Stimulated activated CD8-positive, alpha-beta memory T cell treated with anti-CD3 and anti-CD28 coated beads, Interleukin-2, amount 100 ng/mL, for 48 hours (primary cell): Measurements from ENCODE around the gene JAK3.

Source experiments
- DNase-seq, 2 donors: peaks; one replicate each; pipeline ENCODE4 v3.0.0-alpha.2; 2020; ENCODE audit warnings: low read depth in 2 of 2

JAK3 gene

DNA sequence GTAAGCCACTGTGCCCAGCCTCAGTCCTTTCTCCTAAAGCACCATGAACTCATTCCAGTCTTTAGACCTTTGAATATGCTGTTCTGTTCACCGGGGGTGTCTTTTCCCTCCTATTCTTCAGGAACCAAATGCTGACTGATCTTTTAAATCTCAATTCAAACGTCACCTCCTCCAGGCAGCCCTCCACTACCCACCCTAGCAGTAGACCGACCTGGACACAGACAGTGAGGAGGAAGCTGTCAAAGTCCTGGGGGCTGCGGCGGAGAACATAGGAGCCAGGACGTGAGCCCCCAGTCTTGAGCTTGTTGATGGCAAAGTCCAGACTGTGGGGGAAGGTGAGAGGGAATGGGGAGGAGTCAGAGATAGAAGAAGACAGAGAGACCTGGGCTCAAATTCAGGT lies 7.8 kb downstream of the JAK3 start:
- DNase-seq: no peak

DNA sequence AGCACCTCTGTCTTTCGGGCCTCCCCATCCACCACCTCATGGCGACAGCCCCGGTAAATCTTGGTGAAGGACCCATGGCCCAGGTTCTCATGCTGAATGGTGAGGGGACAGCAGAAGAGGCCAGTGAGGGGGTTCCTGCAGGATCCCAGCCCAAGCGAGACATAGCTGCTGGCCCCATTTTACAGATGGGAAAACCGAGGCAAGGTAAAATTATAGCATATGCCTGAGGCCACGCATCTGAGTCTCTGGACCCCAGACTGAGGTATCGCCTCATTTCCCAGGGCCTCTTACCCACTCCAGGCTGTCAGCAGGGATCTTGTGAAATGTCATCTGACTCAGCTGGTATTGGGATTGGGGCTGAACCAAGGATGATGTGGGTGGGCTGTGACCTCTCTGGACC lies 9.8 kb downstream of the JAK3 start:
- DNase-seq: no peak

DNA sequence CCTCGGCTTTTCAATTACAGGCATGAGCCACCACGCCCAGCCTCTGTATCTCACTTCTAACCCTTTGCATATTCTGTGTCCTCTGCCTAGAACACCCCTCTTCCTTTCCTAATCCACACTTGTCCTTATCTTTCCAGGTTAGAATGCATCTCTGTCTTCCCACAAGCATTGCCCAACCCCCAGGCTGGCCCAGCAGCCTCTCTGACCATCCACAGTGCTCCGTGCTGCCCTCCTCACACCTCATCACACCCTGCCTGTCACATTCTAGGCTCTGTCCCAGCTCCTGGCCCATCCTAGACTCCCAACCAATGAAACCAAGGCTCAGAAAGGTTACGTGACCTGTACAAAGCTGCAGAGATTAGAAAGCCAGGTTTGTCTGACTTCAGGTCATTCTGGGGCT lies 11.3 kb downstream of the JAK3 start:
- DNase-seq: no peak

DNA sequence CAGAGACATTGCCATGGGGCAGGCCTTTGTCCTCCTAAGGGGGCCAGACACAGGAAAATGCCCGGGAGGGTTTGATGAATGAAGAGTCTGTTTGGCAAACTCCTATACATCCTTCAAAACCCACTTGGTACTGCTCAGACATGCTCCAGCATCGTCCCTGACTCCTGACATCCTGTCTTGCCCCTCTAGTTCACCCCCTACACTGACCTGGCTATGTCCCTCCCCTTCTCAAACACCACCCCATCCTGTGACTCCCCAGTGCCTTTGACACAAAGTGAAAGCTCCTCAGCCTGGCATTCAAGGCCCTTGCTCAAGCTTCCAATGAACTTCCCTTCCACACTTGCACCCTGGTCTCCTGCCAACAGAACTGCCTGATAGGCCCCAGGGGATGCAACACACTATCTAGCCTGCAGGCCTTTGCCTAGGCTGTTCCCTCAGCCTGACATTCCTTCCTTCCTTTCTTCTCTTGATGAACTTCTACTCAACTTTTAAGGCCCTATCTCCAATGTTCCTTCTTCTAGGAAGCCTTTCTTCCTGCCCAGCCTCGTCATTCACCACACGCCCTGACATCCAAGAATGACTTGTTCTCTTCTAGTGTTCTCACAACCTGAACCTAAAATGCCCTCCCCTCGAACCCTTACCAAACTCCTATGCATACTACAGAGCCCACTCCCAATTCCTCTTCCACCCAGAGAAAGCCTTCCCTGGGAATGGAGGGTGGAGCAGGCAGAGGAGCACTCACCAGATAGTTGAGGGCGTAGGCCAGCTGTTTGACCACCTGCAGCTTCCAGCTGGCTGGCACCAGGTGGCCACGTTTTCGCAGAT lies 12.4 kb downstream of the JAK3 start:
- DNase-seq: no peak

DNA sequence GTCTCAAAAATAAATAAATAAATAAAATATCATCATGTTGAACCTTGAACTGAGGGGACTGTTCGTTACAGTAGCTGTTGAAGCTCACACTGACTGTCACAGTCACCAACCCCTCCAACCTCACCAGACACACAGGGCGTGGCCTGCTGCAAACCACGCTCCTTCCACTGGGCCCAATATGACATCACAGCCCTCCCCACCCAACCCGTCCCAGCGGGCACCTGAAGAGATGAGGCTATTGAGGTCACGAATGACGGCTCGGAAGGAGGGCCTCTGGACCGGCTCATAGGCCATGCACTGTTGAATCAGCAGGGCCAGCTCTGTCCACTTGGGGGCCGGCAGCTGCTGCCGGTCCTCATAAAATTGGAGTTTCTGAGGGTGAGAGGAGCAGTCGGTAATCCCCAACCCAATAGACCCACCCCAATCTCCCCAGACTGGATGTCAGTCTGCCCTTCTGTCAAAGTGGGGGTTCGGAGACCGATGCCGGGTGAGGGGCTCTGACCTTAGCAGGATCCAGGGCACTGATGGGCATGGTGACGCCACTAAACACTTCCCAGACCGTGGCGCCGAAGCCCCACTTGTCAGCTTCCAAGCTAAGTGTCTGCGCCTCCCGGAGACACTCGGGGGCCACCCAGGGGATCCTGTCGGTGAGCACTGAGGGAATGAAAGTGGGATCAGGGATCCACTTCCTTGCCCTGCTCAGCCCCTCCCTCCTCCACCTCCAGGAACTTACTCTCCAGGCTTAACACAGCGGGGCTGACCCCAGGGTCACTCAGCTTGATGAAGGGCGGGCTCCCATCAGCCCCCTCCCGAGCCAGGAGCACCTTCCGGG lies 13.2 kb downstream of the JAK3 start:
- DNase-seq: no peak

DNA sequence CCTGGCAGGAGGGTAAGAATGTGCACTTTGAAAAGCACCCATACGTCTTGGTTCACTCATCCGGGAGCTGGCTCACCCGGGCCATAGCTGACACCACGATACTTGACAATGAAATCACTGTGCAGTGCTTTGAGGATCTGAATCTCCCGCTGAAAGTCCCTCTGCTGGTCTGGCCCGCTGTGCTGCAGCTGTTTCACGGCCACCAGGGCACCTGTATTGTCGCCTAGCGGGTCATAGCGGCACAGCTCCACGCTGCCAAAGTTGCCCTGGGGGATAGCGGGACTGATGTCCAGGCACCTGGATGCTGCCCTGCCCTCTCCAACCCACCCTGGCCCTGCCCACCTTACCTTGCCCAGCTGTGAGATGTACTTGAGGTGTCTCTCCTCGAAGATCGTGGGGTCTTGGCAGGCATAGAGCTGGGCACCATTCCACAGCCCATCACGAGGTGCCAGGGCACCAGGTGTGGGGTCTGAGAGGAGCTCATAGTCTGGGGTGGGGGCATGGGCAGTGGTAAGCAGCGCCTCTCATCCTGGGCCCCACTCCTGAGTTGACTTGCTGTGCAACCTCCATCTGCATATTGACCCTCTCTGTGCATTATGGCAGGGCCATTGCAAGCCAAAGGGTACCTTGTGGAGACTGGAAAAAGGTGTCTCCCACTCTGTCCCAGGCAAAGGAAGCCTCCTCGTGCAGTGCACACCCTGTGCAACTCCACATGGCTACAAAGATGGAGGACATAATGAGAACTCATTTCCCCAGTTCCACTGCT lies 15.2 kb downstream of the JAK3 start:
- no peak for DNase-seq

DNA sequence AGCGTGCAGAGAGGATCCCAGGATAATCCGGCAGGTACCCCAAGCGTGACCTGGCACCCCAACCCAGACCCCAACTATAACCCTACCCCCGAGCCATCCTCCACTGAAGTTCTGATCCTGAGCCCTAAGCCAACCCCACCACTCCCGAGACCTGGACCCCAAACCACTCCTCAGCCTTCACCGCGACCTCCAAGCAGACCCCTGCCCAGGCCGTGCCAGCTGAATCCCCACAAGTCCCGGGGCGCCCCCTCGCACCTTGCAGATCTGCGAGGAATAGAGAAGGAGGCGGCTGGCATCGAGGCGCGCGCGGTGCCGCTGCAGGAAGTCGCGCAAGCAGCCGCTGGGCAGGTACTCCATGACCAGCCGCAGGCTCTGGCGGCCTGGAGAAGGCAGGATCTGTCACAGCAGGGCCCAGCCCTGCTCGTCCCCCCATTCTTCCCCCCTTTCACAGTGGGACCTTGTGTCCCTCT lies 16.3 kb downstream of the JAK3 start:
- DNase-seq: no peak

DNA sequence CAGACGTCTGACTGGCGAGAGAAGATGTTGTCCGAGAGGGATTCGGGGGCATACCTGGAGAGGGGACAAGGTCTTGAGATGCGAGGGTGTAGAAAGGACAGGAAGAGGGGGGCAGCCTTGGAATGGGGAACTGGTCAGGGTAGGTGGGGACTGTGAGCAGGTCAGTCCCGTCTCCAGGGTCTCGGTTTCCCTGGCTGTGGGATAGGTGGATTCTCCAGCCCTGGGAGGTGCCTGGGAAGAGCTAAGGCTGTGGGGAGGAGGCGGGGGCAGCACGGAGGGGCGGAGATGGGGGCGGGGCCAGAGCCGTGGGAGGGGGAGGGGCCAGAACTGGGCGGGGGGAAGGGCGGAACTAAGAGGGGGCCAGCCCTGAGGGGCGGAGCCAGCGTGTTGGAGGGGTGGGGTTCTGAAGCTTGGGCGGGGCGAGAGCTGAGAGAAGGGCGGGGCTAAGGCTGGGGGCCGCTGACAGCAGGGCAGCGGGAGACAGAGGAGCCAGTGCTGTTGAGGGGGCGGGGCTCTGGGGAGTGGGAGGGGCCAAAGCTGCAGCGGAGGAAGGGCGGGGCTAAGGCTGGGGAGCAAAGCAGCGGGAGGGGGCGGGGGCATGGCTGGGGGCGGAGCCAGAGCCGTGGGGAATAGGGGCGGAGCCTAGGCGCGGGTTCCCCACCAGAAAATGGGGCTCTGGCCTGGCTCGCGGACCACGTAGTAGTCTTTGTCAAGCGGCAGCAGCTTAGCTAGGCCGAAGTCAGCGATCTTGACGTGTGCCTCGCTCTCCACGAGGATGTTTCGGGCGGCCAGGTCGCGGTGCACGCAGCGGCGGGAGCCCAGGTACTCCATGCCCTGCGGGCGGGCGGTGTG lies 17.0 kb downstream of the JAK3 start:
- DNase-seq: peak; percentile 55 to 67

DNA sequence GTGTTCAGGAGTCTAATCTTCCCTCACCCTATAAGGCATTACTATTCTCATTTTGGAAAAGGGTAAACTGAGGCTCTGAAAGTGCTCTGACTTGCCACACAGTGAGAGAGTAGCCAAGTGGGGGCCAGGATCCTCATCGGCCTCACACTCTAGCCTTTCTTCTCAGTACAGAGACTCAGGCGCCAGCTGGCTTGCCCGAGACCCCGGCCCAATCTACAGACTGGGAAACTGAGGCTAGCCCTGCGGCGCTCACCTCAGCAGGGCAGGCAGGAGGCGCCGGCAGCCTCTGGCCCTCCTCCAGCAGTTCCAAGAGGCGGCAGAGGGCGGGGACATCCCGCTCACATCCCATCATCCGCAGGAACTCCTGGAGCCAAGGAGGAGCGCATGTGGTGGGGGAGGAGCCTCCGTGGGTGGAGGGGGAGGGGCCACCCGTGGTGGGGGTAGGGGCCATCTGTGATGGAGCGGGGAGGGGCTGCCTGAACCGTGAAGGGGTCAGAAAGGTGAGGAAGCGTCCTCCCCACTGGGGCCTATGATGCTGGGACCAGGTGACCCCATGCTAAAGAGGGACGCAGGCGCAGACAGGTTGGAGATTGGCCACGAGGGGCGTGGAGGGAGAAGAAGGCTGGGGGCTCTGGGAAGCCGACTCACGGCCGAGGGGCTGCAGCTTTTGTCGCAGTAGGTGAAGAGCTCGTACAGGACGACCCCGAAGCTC lies 17.8 kb downstream of the JAK3 start:
- no peak for DNase-seq

DNA sequence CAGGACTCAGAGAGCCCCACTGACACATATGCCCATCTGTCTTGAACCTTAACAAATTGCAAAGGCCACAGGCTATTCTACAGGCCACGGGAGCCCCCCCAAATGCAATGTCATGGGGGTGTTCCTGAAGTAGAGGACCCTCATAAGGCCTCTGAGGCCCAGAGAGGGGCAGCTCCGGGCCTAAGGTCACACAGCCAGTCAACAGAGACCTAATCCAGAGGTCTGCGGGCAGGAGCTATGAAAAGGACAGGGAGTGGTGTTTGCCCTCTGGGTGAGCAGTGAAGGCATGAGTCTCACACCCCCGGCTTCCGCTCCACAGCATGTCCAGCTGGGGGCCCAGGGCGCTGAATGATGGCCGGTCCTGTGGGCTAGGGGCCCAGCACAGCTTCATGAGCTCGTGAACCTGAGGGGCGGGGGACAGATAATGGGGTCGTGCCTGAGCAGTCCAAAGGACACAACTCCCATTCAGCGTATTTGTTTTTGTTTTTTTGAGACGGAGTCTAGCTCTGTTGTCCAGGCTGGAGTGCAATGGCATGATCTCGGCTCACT lies 21.2 kb downstream of the JAK3 start:
- DNase-seq: no peak

DNA sequence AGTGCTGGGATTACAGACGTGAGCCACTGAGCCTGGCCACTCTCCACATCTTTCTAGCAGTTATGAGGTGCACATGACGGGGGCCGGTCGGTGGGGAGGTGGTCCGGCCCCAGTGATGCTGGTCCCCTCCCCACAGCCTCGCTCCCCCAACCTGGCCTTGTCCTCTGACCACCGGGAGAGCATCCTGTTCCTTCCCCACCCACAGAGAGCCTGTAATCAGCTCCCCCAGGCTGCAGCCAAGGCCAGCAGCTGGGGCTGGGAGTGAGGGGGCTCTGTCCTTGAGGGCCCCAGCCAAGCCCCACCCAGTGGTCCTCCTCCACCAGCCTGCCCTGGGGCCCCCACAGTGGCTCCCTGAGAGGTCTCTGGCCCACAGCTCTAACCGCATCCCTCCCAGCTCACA lies 23.4 kb downstream of the JAK3 start:
- DNase-seq: no peak

DNA sequence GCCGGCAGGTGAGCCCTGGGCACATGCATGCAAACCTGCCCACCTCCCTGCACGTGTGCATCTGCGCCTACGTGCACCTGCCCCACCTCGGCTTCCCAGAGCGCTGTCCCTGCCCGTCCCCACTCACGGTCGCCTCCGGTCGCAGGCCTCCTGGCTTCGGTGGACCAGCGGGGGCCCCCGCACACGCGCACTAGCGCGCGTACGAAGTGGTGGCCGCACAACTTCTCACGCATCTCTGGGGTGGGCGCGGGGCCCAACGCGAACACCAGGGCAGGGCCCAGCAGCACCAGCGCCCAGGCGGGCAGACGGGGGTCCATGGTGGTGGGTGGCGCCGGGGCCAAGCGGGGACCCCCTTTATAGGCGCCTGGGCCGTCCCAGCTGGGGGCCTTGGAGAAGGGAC lies 26.6 kb downstream of the JAK3 start, which contains the start of gene INSL3:
INSL3 (minus strand) TSS at position 330 of the 400 bp plus-strand sequence; CDS start at position 317, 13 bp downstream.
- DNase-seq: no peak

DNA sequence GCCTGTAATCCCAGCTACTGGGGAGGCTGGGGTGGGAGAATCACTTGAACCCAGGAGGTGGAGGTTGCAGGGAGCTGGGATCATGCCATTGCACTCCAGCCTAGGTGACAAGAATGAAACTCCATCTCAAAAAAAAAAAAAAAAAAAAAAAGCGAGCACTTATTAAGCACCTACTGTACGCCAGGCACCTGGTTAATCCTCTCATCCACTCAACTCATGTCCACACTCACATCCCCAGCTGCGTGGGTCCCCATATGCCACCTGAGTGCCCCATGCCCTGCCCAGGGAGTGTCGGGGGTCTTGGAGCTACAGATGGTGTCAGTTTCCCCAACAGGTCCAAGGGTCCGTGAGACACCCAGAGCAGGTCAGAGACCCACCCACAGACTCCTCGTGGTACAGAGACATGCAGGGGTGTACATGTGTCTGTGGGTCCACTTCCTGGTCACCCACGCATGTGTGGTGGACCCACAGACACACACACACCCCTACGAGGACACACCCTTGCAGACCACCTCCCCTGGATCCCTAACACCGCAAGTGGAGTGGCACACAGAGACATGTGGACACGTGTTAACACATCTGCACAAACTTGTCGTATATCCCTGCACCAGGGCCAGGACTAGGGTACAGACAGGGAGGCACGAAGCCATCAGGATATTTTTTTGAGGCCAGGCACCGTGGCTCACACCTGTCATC lies 30.0 kb downstream of the JAK3 start:
- DNase-seq: no peak

DNA sequence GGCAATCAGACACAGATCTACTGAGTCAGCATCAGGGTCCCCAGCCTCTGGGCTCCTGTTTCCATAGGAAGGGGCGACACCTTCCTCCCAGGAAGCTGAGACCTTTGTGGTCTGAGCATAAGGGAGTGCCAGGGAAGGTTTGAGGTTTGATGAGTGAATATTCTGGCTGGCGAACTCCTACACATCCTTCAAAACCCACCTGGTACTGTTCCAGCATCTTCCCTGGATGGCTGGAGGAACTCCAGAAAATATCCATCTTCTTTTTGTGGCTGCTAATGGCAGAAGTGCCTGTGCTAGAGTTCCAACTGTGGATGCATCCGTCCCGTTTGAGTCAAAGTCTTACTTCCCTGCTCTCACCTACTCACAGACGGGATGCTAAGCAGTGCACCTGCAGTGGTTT lies 35.7 kb downstream of the JAK3 start:
- DNase-seq: no peak

DNA sequence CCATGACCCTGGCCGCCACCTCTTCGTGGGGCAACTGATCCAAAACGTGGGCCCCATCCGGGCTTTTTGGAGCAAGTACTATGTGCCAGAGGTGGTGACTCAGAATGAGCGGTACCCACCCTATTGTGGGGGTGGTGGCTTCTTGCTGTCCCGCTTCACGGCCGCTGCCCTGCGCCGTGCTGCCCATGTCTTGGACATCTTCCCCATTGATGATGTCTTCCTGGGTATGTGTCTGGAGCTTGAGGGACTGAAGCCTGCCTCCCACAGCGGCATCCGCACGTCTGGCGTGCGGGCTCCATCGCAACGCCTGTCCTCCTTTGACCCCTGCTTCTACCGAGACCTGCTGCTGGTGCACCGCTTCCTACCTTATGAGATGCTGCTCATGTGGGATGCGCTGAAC lies 36.1 kb downstream of the JAK3 start:
- DNase-seq: no peak

DNA sequence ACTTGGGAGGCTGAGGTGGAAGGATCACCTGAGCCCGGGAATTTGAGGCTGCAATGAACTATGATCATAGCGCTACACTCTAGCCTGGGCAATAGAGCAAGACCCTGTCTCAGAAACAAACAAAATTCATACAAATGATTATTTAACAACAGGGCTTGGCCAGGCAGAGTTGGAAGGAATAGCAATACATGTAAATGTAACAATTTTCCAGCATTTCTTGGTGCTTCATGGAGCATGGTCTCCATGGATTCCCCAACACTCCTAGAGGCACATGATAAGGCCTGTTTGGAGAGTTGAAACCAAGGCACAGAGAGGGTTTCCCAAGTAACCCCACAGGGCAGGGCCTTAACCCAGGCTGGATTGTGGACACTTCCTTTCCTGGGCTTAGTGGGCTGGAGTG lies 36.7 kb downstream of the JAK3 start:
- DNase-seq: no peak

DNA sequence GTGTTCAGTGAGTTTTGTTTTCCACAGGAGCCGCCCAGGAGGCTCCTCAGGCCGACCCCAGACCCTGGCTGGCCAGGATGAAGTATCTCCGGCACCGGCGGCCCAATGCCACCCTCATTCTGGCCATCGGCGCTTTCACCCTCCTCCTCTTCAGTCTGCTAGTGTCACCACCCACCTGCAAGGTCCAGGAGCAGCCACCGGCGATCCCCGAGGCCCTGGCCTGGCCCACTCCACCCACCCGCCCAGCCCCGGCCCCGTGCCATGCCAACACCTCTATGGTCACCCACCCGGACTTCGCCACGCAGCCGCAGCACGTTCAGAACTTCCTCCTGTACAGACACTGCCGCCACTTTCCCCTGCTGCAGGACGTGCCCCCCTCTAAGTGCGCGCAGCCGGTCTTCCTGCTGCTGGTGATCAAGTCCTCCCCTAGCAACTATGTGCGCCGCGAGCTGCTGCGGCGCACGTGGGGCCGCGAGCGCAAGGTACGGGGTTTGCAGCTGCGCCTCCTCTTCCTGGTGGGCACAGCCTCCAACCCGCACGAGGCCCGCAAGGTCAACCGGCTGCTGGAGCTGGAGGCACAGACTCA lies 40.0 kb downstream of the JAK3 start:
- DNase-seq: no peak

DNA sequence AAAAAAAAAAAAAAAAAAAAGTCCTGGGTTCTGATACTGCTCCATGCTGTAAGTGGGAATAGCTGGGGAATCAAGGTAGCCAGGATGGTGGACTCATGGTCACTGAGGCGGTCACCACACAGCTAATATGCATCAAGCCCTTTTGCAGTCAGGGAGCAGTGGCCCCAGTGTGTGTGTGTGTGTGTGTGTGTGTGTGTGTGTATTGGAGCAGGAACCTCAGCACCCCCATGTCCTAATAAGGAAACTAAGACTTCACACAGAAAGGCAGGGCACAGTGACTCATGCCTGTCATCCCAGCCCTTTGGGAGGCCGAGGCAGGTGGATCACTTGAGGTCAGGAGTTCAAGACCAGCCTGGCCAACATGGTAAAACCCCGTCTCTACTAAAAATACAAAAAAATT lies 40.8 kb downstream of the JAK3 start:
- no peak for DNase-seq

DNA sequence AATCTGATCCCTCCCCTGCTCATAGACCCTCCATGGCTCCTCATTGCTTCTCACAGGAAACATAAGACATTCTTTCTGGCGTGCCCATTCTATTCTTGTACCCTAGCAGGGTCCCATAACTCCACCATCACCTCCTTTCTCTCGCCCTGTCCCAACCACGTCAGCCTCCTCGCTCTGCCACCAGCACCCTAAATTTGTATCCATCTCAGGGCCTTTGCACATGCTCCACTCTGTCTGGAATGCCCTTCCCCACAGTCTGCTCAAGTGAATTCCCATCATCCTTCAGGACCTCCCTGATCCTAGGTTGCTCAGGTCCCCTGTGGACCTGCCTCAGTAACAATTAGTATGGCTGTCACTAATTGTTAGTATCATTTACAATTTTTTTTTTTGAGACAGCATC lies 42.4 kb downstream of the JAK3 start:
- DNase-seq: no peak
